ENCODE results near the gene SLC38A3.

SLC38A3 gene

GRCh38 chr3:50245251-50245745 is 40.2 kb downstream of the SLC38A3 start:
- DNase-seq (ENCODE audit: low read depth): no peak
- H3K4me3 ChIP-seq (ENCODE audit: low read length): peak overlapping the region; percentile 50; the same call in 1 of the 2 replicates
- TF ChIP-seq CTCF (conservative IDR thresholded peaks at IDR 0.05; ENCODE audit: low read length): no peak

GRCh38 chr3:50245831-50246516 is 40.9 kb downstream of the SLC38A3 start:
- DNase-seq (ENCODE audit: low read depth): peak; percentile 80
- peak overlapping the region; percentile 50 for H3K4me3 ChIP-seq (ENCODE audit: low read length)
- peak; percentile 86 for TF ChIP-seq CTCF (conservative IDR thresholded peaks at IDR 0.05; ENCODE audit: low read length)

GRCh38 chr3:50246517-50246954 is 41.5 kb downstream of the SLC38A3 start:
- no peak for TF ChIP-seq CTCF (conservative IDR thresholded peaks at IDR 0.05; ENCODE audit: low read length)
- DNase-seq (ENCODE audit: low read depth): peak; percentile 84
- H3K4me3 ChIP-seq (ENCODE audit: low read length): peak overlapping the region; percentile 33

GRCh38 chr3:50248387-50248786 is 43.3 kb downstream of the SLC38A3 start:
- no peak for TF ChIP-seq CTCF (conservative IDR thresholded peaks at IDR 0.05; ENCODE audit: low read length)
- H3K4me3 ChIP-seq (ENCODE audit: low read length): no peak overlapping the region
- no peak for DNase-seq (ENCODE audit: low read depth)

- no peak overlapping the region for H3K4me3 ChIP-seq (ENCODE audit: low read length)
- no peak for TF ChIP-seq CTCF (conservative IDR thresholded peaks at IDR 0.05; ENCODE audit: low read length)
- DNase-seq (ENCODE audit: low read depth): no peak
These were observed 44.4 kb downstream of the SLC38A3 start for GRCh38 chr3:50249457-50249856.

- no peak overlapping the region for H3K4me3 ChIP-seq (ENCODE audit: low read length)
- no peak for DNase-seq (ENCODE audit: low read depth)
- no peak for TF ChIP-seq CTCF (conservative IDR thresholded peaks at IDR 0.05; ENCODE audit: low read length)
These were observed 45.4 kb downstream of the SLC38A3 start for GRCh38 chr3:50250514-50250913.

- DNase-seq (ENCODE audit: low read depth): peak; percentile 68
- no peak for TF ChIP-seq CTCF (conservative IDR thresholded peaks at IDR 0.05; ENCODE audit: low read length)
- no peak overlapping the region for H3K4me3 ChIP-seq (ENCODE audit: low read length)
These were observed 46.1 kb downstream of the SLC38A3 start for GRCh38 chr3:50251220-50251619.

Measured in AG10803 (cell line).